HG03520 (cell line): Measurements from ENCODE around the gene TRAP1.
"Not testable (repeated sequence)": the region's sequence is repeated elsewhere in the genome, so short reads cannot be mapped to it uniquely, and the experiment has no call there.

Experiments used
- ATAC-seq: cut with Tn5 transposase; IDR thresholded peaks from one replicate; pipeline ENCODE4 v1.9.1; 2021; ENCODE audit warnings: mild to moderate bottlenecking, moderate library complexity; ENCODE audit not compliant: unreplicated experiment

TRAP1 gene

DNA sequence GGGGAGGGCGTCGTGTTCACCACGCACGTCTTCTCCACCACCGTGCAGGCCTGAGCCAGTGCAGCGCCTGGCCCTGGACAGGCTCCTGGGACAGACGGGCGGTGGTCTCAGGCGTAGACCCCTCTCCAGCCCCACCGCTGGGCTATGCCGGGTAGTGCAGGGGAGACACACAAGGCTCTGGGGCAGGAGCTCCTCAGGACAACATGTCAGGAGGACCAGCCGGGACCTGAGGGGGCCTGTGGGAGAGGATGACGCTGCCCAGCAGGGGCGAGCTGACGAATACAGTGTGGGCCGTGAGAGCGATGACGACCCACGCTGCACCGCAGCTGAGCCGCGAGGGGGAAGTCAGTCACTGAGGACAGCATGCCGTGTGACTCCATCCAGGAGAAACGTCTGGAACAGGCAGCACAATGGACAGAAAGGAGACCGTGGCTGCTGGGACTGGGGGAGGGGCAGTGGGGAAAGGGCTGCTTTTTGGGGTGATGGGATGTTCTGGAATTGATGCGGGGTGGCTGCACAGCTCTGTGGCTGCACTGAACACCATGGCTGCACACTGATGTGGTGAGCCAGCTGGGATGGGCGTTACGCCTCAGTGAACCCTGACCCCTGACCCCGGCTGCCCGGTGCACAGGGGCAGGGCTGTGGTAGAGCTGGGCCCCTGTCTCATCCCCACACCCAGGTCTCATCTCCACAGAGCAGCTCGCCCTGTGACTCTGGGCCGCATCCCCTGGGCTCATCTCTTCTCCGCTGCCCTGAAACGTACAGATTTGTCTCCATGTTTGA lies 42.6 kb downstream of the TRAP1 start:
- ATAC-seq = no peak

DNA sequence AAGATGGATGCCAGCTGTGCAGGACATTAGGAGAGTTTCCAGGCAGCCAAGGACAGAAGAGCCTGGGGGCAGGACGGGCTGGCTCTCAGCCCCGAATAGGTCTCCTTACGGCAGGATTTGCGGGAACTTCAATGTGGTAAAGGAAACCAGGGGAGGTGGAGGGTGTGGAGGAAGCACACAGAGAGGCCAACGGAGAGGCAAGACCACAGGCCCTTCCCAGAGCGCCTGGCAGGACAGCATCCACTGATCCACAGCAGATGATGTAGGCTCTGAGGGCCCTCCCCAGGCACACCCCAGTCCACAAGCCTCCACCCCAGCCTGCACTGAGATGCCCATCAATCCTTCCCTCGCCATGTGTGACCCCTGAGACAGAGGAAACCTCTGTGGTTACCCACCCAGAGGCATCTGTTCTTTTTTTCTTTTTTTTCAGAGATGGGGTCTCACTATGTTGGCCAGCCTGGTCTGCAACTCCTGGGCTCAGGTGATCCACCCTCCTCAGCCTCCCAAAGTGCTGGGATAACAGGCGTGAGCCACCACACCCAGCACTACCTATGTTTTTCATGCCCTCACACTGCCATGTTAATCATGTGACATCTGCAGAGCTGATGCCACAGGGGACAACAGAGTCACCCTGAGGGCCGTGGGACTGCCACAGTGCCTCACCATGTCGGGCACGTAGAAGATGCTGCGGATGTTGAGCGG lies 43.5 kb downstream of the TRAP1 start:
- ATAC-seq = no peak

DNA sequence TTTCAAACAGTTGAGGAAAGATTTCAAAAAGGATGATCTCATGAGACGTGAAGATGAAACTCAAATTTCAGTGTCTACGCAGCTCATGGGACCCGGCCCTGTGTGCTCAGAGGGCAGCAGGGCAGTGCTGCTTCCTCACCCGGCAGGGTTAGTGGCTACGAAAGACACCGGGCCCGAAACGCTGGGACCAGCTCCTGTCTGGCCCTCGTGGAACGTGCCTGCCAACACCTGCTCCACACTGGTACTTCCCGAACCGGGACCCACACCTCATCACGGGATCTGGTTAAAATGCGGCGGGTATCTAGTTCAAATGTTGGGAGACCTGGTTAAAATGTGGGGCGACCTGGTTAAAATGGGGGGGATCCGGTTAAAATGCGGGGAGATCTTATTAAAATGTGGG lies 44.1 kb downstream of the TRAP1 start:
- ATAC-seq = no peak

DNA sequence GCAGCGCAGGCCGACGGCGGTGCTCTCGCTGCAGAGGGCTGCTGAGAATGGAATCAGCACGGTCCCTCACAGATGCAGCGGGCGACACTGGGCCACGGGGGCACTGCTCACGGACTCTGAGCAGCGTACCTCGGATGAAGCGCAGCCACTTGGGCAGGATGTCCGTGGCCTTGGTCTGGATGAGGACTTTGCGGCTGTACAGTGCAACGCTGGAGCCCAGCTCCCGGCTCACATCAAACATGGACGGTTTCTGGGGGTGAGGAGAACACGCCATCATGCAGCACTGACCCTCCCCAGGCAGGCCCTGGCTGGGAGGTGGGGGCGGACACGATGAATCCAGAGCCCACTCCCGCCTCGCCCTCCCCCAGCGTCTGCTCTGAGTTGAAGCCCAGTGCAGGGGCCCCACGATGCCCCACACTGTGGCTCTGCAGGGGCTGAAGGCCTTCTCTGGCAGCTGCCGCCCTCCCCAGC lies 44.7 kb downstream of the TRAP1 start:
- no peak for ATAC-seq

DNA sequence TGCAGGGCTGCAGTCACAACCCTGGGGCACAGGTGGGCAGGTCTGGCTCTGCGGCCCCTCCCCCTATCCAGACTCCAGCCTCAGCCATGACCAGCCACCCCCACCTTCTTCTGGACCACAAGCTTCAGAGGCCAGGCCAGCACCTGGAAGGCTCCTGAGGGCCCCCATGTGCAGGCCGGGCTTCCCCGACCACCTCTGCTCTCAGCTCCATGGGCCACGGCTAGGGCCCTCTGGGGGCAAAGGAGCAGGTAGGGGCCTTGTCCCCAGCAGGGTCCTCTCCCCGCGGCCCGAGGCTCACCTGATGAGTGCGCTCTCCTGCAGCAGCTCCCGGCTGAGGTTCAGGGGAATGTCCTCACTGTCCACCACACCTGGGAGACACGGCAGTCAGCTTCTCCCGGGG lies 45.9 kb downstream of the TRAP1 start:
- no peak for ATAC-seq

DNA sequence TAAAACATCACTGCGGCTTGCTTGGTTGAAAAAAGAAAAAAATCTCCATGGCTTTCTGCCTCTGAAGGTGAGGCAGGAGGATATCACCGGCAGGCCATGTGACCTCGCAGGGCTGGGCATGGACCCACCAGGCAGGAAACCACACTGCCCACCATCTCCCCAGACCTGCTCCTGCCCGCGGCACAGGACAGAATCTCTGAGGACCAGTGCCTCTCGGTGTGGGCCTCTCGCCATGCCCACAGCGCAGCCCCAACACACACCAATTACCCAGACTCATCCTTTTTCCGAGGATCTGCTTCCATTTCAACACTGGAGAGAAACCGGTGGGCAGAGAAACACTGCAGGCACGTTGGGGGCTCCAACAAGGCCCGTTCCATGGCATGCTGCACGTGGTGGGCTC lies 46.6 kb downstream of the TRAP1 start:
- ATAC-seq = no peak

DNA sequence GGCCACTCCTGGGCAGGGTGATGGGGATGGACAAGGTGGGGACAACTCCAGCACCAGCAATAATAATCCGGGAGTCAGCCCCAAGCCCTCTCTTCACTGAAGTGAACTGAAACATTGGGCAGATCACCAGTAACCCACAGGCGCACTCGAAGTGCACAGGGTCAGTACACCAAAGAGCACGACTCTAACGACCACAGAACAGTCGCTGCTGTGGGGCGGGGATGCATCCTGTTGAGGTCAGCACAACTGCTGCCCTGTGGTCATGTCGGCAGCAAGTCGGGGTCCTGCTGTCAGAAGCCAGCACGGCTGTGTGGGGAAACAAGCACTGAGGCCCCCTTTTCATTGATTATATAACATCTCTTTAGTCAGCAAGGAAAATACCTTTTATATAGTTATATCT lies 48.2 kb downstream of the TRAP1 start:
- no peak for ATAC-seq

DNA sequence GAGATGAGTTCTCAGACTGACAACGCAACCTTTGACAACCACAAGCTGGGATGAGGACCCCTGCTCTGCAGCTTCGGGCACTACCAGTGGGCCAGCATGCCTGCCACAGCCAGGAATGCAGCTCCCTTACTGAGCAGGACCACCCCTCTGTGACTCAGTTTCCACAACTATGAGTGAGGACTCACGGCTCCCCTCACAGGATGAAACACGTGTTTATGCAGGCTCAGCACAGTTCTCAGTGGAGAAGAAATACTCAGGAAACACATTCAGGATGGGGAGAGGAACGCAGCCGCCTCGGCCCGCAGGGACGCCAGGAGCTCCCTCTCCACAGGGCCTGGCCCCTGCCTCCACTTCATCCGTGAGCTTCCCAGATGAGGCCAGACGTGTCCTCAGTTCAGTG lies 48.7 kb downstream of the TRAP1 start:
- ATAC-seq = no peak

DNA sequence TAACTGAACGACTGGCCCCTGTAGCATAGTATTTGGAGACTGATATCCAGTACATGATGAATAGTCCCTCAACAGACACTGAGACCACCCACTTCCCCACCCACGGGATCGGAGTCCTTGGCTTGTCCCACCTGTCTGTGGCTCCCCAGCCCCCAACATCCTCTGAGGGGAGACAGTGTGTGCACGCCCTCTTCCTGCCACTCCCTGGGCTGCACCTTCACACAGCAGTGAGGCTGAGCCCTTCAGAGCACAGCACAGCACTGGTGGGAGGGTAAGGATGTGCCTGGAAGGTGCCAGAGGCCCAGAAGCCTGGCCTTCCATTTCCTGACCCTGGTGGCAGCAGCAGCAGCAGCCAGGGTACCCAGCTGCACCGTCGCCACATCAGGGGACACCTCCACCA lies 51.8 kb downstream of the TRAP1 start:
- ATAC-seq = no peak

DNA sequence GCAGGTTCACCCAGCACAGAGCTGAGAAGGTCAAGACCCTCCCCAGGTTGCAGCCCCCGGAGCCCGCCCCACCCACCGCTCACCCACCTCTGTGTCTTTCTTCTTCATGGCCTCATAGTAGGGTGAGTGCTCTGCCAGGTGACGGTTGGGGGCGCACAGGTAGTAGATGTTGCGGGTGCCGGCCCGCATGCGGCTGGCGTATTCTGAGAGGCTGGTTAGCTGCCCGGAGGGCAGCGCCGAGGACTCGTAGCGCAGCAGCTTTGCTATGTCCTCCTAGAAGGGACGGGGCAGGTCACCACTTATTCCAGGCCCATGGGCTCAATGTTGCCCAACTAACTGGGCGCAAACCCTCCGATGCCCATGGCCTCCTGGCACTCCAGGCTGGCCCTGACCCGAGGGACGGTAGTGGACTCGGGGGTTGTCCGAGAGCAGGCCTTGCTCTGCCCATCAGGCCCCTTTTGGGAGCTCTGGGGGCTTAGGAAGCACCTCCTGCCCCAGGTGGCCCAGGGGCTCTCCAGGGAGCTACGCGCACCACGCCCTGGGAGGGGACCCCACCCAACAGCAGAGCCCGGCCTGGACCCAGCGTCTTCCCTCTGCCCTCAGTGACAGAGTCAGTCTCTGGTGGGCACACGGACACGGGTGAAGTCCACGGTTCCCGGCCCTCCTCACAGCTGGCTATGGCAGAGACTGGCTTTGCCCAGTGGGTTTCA lies 53.0 kb downstream of the TRAP1 start:
- no peak for ATAC-seq

DNA sequence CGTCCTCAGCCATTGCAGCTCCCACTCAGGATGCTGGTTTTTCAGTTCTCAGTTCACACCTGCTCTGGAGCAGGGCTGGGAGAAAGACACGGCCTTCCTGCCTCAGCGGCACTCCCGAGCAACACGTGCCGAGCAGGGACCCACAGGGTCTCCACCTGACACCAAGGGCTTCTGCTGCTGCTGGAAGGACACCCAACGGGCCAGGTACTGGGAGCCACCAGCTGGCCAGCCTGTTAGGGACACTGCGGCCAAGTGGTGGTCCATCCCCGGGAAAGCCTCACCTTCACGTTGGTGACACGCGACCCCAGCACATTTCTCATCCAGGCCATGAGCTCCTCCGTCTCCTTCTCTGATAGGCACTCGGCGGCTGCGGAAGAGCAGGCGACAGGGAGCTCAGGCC lies 54.7 kb downstream of the TRAP1 start:
- ATAC-seq = no peak

DNA sequence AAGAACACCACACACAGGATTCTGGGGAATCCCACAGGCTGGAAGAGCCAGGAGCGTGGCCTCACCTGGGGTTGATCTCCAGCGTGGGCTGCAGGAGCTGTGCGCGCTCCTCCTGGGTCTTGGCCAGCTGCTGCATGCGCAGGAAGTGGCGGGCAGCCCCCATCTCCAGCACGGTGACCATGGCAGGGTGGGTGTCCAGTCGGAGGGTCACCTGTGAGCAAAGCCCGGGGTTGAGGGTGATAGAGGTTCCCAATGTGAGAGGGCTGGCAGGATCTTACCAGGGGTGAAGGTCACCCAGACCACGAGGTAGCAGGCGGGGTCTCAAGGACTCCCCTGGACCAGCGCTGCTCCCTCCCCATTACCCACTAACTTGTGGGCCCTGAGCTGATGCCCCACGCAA lies 55.4 kb downstream of the TRAP1 start:
- ATAC-seq = no peak

DNA sequence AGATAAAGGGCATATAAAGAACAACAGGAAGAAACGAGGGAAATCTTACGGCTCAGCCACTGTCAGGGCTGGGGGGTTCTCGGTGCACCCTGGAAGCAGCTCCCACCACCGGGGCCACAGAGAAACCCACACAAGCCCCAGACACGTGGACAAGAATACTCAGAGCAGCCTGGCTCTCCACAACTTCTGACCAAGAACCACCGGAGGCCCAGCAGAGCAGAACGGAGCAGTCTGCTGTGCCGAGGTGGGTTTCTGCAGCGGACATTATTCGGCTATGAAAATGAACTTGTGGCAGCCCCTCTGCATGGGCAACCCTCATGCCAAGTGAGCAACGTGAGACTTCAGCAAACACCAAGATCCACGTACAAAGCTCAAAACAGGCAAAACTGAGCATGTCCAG lies 56.0 kb downstream of the TRAP1 start:
- ATAC-seq = no peak

DNA sequence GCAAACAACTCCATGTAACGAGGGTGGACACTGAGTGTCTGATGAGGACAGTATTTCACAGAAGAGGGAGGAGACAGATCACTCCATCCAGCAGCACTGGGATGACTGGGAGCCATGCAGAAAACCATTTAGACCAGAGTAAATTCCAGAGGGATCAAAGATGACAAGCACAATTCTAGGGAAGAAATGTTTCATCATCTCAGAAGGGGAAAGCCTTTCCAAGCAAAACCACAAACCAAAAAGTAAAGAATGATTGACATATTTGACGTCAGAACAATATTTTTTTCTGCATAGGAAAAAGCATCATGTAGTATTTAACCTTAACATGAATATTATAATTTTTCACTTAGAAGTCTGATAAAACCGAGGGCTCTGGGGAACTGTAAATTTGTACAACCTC lies 58.1 kb downstream of the TRAP1 start:
- no peak for ATAC-seq

DNA sequence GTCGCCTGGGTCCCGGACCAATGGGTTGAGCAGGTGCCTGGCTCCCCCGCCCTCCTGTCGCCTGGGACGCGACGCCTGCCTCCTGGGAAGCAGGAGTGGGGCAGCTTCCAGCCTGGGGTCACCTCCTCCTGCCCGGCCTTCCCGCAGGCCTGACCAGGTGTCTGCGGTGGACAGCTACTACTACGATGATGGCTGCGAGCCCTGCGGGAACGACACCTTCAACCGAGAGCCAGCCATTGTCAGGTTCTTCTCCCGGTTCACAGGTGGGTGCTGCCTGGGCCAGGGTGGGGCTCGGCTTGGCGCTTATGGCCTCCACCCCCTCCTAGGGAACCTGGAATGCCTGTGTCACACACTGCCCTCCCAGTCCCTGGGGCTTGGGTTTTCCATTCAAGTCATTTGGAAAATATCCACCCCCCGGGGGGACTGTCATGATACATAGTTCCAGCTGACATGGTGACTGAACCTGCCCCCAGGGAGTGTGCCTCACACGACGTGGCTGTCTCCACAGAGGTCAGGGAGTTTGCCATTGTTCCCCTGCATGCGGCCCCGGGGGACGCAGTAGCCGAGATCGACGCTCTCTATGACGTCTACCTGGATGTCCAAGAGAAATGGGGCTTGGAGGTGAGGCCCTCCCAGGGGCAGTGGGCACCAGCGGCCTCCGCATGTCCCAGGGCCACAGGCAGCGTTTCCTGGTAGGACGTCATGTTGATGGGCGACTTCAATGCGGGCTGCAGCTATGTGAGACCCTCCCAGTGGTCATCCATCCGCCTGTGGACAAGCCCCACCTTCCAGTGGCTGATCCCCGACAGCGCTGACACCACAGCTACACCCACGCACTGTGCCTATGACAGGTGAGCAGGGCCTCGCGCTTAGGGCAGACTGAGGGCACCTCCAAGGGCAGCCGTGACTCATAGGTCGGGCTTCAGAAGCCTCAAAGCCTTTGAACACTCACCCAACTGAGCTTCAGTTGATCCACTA lies 60.5 kb downstream of the TRAP1 start:
- ATAC-seq = no peak

DNA sequence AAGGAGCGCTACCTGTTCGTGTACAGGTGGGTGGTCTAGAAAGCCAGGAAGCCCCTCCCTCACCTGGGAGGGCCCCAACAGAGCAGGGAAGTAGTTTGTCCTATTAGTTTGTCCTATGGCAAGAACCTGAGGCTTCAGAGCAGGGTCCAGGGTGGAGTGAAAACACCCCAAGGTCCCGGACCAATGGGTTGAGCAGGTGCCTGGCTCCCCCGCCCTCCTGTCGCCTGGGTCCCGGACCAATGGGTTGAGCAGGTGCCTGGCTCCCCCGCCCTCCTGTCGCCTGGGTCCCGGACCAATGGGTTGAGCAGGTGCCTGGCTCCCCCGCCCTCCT lies 61.2 kb downstream of the TRAP1 start:
- ATAC-seq = not testable (repeated sequence)

DNA sequence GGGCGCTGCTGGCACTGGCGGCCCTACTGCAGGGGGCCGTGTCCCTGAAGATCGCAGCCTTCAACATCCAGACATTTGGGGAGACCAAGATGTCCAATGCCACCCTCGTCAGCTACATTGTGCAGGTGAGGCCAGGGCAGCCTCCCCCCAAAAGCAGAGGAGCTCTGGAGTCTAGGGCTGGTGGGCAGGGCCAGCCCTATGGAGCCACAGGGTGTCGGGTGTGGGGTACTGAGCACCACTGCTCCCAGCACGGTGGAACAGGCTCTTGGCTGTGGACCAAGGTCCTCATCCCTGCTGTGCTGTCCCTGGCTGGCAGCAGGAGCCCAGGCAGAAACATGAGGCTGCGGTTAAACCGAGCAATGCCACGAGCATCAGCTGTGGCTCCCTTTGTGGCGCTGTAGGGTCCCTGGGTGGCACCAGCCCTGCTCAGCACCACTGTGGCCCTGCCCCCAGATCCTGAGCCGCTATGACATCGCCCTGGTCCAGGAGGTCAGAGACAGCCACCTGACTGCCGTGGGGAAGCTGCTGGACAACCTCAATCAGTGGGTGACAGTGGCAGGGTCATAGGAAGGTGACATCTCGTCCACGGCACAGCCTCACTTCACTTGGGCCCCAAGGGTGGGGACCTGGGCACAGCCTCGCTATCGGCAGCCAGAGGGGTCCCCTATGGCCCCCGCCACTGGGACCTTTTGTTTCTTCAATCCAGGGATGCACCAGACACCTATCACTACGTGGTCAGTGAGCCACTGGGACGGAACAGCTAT lies 61.7 kb downstream of the TRAP1 start:
- no peak for ATAC-seq

DNA sequence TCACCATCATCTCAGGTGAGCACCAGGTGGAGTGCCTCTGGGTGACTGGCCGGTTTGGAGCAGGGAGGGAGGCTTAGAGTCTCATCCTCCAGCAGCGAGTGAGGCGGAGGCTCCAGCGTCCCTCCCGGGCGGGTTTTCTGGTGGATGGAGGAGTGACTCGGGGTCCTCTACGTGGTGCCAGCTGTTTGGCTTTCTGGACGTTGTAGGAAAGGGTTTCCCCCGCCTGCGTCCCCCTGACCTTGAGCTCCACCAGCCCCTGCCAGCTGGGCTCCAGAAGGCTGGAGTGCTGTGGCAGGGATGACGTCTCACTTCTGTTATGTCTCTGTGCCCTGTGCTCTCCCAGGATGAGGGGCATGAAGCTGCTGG lies 62.3 kb downstream of the TRAP1 start:
- no peak for ATAC-seq

DNA sequence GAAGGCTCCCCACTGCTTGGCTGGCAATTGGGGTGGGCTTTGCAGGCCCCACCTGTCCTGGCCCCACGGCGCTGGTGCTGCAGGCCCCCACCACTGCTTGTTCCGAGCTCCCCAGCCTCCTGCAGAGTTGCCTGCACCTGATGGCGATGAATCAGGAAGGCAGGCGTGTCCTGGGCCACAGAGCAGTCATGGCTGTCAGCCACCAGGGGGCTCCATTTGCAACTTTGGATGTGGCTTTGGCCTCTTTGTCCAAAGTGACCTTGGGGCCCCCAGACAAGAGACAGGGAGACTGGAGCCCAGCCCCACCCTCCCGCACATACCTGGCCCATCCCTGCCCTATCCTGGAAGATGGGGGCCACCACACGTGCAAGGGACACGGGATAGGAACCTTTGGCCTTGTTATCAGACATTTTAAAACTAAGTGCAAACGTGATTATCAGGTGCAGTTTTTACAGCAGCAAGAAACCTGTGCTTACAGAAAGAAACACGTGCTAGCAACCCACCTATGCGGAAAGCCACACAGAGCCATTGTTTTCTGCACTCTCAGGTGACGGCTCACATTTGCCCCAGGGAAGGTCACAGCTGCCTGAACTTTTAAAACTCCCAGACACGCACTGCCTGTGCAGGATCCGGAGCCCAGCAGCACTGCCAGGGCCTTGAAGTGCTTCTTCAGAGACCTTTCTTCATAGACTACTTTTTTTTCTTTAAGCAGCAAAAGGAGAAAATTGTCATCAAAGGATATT lies 62.9 kb downstream of the TRAP1 start, which contains the start of gene DNASE1:
Gene DNASE1 (plus strand): TSS at position 443 of the 743 bp plus-strand sequence. CDS start 683 bp downstream, outside the sequence.
- no peak for ATAC-seq
